NCI-H1092 (cell line): Measurements from ENCODE around the gene CROCC.

Experiments
- DNase-seq: peaks from one replicate; lab custom pipeline; 2025; lab: John Stamatoyannopoulos, UW

CROCC gene

DNA sequence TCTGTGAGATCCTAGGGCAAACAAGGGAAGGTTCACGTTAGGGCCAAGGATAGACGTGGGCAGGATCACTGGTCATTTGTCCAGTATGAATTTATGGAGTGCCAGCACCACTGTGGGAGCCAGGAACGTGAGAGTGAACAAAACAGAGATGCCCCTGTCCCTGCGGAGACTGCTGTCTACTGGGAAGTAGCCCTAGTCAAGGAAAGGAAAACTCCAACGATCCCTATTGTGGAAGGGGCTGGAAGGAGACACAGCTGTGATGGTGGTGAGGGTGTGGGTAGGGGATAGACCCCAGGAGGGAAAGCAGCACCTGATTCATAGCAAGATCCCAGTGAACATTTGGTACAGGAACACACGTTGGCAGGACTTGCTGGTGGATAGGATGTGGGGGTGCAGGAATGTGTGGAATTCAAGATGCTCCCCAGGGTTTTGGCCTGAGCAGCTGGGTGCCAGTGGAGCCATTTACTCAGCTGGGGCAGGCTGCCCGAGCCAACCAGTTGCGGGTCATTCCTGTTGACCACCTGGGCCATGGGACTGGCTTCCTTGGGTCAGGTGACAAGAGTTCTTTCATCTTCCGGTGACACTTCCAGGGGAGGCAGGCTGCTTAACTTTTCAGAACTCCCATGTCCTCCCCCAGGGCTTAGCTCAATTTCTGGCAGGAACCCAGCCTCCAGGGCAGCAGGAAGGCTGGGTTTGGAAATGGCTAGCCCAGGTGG is 91.2 kb downstream of the CROCC start:
- no peak for DNase-seq

DNA sequence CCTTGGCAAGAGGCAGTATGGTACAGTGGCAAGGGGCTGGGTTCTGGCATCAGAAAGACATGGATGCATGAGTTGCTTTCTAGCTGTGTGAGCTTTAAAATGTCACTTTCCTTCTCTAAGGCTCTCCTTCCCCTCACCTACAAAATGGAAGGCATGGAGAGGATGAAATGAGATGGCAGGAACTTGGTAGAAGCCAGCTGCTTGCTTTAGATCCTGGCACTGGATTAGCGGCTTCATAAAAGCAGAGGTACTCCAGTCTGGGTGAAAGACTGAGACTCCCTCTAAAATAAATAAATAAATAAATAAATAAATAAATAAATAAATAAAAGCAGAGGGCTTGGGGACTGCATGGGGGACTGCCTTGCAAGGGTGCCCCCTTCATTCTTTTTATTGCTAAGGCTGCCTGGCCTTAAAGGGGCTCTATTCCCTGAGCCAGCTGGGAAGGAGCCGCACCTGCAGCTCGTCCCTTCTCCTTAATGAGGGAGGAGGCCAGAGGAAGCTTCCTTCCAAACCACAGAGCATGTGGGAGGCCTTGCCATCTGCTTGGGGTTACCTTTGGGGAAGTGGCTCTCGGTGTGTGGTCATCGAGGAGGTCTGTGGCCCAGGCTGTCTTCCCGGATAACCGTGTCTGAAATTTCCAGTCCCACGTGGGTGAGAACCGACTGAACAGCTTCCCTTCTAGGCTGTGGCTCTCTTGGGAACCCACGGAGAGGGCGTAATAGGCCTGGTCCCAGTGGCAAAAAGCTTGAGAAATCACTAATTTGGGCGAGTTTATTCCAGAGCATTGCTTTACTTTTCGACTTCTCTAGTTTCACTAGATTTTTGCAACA is 92.0 kb downstream of the CROCC start:
- DNase-seq: no peak

DNA sequence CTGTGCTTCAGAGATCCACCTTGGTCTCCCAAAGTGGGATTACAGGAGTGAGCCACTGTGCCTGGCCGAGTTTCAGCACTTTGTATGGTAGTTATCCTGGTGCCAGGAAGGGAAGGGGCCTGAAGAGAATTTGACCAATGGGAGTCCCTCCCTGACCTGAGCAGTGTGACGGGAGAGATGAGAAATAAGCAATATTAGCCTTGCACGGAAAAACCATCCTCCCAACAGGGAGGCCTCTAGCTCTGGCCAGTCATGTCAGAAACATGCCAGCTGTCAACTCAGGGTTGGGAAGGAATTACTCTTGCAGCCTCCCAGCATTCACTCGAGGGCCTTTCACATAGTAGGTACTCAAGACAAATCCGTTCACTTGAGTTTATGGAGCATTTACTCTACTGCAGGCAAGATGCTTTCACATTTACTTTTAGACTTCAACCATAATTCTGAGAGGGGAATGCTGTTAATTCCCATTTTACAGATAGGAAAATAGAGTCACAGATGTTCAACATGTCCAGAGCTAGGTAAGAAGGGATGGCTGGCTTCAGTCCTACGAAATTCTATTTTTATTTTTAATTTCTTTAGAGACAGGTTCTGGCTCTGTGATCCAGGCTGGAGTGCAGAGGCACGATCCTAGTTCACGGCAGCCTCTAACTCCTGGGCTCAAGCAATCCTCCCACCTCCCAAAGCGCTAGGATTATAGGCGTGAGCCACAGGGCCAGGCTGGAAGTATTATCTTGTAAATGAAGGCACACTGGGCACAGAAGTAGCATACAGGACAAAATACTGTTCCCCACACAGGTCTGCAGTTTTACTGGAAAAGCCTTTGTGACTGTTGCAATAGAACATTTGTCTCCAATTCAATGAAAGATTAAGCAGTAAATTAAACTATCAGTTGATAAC is 93.2 kb downstream of the CROCC start:
- DNase-seq: no peak

DNA sequence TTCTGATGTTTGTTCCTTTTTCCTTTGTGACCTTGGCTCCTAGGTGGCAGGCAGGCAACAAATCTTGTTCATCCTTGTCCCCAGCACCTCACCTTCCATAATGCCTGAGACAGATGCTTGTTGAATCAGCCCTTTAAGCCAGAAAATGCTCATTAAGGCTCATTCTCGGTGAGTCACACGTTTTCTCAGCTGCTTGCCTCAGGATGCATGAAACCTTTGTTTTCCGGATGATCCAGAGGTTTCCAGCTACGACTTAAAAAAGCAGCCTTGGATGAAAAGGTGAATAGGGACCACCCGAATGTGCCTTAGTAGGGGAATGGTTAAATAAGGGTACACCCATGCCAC is 94.6 kb downstream of the CROCC start:
- DNase-seq: no peak

DNA sequence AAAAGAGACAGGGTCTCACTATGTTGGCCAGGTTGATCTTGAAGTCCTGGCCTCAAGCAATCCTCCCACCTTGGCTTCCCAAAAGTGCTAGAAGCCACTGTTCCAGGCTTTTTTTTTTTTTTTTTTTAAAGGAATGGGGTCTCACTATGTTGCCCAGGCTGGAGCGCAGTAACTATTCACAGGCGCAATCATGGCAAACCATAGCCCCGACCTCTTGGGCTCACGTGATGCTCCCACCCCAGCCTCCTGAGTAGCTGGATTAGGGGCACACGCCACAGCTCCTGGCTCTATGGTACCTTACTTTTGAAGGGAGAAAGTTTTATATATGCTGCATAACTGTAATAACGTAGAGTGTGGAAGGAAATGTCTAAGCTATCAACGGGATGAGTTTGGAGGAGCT is 95.7 kb downstream of the CROCC start:
- no peak for DNase-seq

DNA sequence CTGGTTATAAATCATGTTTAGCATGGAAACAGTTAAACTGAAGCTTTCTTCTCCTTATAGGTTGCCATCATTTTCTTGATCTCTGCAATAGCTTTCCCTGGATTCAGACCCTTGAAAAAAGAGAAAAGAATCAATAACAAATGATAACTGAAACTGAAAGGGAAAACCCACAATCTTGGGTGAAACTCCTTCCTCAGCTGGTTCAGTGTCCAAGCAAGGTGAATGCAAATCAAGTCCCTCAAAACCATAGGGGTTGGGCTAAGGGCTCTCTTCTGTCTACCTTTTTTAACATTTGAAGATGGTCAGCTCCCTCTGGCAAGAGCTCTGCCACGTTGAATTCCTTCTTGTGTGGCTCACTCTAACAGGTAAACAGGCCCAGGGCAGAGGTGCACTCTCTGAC is 97.1 kb downstream of the CROCC start:
- DNase-seq: no peak

DNA sequence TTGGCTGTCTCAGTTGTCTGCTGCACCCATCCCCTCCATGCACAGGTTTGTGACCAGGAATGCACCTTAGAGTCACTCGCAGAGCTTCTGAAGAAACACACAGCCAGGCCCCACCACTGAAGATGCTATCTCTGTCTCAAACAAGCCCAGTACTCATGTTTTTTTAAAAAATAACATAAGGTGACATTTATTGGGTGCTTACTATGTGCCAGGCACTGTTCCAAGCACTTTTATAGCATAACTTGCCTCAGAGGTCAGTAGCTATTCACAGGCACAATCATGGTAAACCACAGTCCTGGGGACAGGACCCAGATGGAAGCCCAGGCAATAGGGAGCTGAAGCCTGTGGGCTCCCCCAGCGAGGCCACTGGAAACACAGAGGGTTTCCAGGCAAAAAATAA is 98.8 kb downstream of the CROCC start:
- no peak for DNase-seq

DNA sequence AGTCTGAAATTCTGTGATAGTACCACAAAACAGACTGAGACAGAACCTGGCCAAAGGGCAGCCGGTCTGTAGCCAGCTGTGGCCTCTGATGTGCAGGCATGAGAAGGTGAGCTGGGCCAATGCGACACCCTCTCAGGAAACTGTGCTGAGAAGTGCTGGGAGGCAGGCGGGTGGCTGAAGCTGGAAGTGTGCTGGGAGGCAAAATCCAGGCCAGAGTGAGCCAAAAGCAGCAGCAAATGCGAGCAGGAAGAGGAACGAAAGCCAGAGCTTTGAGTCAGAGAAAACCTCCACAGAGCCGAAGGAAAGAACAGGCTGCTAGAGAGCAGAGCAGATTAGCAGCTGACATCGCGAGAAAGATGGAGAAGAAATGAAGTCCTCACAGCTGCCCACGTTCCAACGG is 100.2 kb downstream of the CROCC start:
- DNase-seq: no peak
